Measurements from ENCODE around the gene TMEM38B.

The TMEM38B gene, protein sequence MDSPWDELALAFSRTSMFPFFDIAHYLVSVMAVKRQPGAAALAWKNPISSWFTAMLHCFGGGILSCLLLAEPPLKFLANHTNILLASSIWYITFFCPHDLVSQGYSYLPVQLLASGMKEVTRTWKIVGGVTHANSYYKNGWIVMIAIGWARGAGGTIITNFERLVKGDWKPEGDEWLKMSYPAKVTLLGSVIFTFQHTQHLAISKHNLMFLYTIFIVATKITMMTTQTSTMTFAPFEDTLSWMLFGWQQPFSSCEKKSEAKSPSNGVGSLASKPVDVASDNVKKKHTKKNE

GRCh38 chr9:105694190-105694847 is at the start of gene TMEM38B:
Gene TMEM38B, plus strand, starts transcription at chr9:105694541. Its CDS starts 120 bp downstream, at chr9:105694661.
- no peak for TF ChIP-seq CTCF (conservative IDR thresholded peaks at IDR 0.05; ENCODE audit: low read length)
- peak within 1 kb of the TSS; percentile 79 for H3K4me3 ChIP-seq (ENCODE audit: low read length)
- DNase-seq (ENCODE audit: low read depth): peak; percentile 59

DNA sequence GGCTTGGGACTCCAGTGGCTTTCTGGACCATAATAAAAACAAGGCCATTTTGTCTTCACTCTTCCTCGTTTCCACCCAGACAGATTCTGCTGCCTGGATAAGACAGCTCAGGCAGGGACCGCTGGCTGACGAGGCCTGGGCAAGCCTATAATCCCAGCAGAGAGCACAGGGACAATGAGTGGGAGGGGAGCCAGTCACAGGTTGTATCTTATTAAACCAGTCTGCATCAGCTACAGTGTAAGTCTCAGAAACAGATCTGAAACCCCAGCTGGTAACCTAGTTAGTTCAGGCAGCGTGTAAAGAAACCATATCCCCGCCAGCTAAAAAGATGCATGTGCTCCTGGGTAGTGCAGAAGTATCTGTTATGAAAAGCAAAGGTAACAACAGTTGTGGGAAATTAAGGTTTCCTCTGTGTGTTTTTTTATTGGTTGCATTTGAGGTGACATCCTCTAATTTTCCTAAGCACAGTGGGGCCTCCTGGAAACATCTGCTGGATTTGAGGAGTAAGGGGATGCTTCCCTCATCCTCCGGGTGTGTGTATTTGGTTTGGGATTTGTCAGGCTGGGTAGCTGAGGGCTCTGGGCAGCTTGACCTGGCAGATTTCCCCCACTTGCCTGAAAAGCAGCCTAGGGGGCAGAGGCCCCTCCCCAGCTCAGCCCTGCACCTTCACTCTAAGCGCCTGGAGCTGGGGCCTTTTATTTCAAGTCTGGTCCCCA is 47.3 kb upstream of the TMEM38B start:
- no peak overlapping the region for H3K4me3 ChIP-seq (ENCODE audit: low read length)
- DNase-seq (ENCODE audit: low read depth): no peak
- TF ChIP-seq CTCF (conservative IDR thresholded peaks at IDR 0.05; ENCODE audit: low read length): no peak

DNA sequence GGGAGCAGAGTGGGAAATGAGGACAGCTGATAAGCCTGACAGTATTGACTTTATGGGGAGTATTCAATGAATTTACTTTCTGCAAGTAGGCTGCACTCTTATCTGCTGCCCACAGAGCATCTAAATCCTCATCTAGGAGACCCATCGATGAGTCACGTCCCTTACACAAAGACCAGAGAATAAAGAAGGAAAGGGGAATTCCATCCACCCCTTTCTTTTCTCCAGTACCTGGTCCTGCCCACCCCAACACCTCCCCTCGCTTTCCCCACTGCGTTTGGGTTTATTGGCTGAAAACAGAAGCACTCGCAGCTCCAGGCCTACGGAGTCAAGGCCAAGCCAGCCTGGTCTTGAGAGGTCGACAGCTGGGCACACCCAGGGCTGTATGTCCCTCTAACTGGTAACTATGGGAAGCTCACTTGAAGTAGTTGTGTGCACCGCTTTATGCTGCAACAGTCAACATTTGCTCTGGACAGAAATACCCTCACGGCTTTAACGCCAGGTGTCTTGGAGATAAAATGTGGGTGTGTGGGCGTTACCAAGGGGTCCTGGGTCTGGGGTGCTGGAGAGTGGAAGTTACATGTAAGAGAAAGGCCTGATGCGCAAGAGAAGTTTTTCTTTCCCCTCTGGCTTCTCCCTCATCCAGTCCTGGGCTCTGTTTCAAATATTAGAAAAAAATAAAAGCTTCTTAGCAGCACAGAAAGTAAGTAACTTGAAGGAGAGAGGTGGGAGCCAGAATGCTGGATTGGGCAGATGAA is 46.6 kb upstream of the TMEM38B start:
- TF ChIP-seq CTCF (conservative IDR thresholded peaks at IDR 0.05; ENCODE audit: low read length): no peak
- no peak overlapping the region for H3K4me3 ChIP-seq (ENCODE audit: low read length)
- no peak for DNase-seq (ENCODE audit: low read depth)

DNA sequence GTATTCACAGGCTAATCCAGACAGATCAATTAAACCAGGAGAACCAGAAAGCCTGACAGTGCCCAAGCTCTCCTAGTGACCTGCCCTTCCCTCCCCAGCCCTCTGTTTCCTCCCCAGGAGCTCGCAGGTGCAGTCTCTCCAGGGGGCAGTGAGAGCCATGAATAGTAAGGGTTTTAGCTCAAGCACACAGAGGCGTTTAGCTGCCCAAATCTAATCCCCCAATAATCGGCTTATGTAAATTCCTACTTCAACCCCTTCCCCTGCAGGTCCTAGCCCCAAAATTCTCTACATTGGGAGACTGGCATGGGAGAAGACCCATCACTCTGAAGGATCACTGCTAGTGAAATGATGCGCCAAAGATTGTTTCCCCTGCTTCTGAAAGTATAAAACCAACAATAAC is 42.5 kb upstream of the TMEM38B start:
- no peak for DNase-seq (ENCODE audit: low read depth)
- TF ChIP-seq CTCF (conservative IDR thresholded peaks at IDR 0.05; ENCODE audit: low read length): no peak
- no peak overlapping the region for H3K4me3 ChIP-seq (ENCODE audit: low read length)

DNA sequence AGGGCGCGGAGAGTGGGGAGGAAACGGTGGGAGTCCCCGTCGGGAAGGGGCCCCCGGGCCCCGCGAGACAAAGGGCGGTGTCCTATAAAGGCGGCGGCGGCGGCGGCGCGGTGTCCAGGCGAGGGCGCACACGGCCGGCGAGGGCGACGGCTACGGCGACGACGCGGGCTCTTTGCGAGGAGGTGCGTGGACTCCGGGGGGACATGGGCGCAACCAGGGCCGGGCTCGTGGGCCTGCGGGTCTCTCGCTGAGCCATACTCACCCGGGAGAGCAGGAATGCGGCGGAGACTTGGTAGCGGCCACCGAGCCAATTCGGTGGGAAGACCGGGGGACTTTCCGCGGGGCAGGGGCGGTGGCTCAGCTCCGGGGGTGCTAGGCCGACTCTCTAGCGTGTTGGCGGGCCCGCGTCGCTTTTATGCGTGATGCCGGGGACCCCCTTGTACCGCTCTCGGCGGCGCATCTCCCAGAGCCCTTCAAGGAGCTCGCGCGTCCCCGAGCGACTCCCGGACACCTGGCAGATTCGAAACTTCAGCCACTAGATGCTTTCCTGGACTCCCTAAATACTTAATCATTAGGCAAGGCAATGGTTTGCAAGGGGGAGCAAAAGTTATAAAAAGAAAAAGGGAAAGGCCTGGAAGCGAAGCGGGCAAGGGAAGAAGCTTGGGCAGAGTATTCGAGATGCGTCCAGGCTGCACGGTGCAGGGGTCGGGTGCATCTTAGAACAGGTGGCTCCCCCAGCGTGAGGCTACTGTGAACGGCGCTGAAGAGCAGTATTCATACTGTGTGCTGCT is 38.0 kb upstream of the TMEM38B start:
- H3K4me3 ChIP-seq (ENCODE audit: low read length): peak overlapping the region; percentile 50
- DNase-seq (ENCODE audit: low read depth): no peak
- TF ChIP-seq CTCF (conservative IDR thresholded peaks at IDR 0.05; ENCODE audit: low read length): no peak

- no peak for DNase-seq (ENCODE audit: low read depth)
- TF ChIP-seq CTCF (conservative IDR thresholded peaks at IDR 0.05; ENCODE audit: low read length): no peak
Observed at GRCh38 chr9:105658351-105658750, 36.0 kb upstream of the TMEM38B start.

More at GRCh38 chr9:105658351-105658750, 36.0 kb upstream of the TMEM38B start:
- H3K4me3 ChIP-seq (ENCODE audit: low read length): no peak overlapping the region

Measured in AG10803 (cell line).